HG03039 (cell line): ENCODE results near the gene WDR76.
"Not testable (repeated sequence)": the region's sequence is repeated elsewhere in the genome, so short reads cannot be mapped to it uniquely, and the experiment has no call there.

ENCODE experiments used
- ATAC-seq: cut with Tn5 transposase; IDR thresholded peaks from one replicate; pipeline ENCODE4 v1.9.1; 2021; ENCODE audit warnings: mild to moderate bottlenecking, moderate library complexity; ENCODE audit not compliant: unreplicated experiment

The WDR76 gene

GRCh38 chr15:43815064-43815463, 11.7 kb upstream of the WDR76 start:
- ATAC-seq: not testable (repeated sequence)

GRCh38 chr15:43821505-43821904, 5.3 kb upstream of the WDR76 start:
- no peak for ATAC-seq

- peak; percentile 58 for ATAC-seq
Observed at GRCh38 chr15:43824302-43825246, 2.2 kb upstream of the WDR76 start, which contains the start of gene MFAP1. MFAP1 (minus strand) TSS chr15:43824690; CDS start chr15:43824569, 121 bp downstream.

- ATAC-seq: not testable (repeated sequence)
Observed at GRCh38 chr15:43825305-43825704, 1.5 kb upstream of the WDR76 start.

GRCh38 chr15:43826029-43826507, 734 bp upstream of the WDR76 start:
- no peak for ATAC-seq

- no peak for ATAC-seq
Observed at GRCh38 chr15:43828061-43828657, 1.4 kb downstream of the WDR76 start.

- not testable (repeated sequence) for ATAC-seq
Observed at GRCh38 chr15:43829951-43830540, 3.2 kb downstream of the WDR76 start.

- not testable (repeated sequence) for ATAC-seq
Observed at GRCh38 chr15:43830691-43831275, 4.0 kb downstream of the WDR76 start.

- ATAC-seq: not testable (repeated sequence)
Observed at GRCh38 chr15:43831519-43832052, 4.8 kb downstream of the WDR76 start.

- ATAC-seq: not testable (repeated sequence)
Observed at GRCh38 chr15:43832485-43832884, 5.7 kb downstream of the WDR76 start.

GRCh38 chr15:43845421-43845820, 18.6 kb downstream of the WDR76 start:
- no peak for ATAC-seq

- no peak for ATAC-seq
Observed at GRCh38 chr15:43851251-43851650, 24.4 kb downstream of the WDR76 start.

GRCh38 chr15:43852607-43853006, 25.8 kb downstream of the WDR76 start:
- no peak for ATAC-seq

- ATAC-seq: no peak
Observed at GRCh38 chr15:43854801-43855200, 28.0 kb downstream of the WDR76 start.

- no peak for ATAC-seq
Observed at GRCh38 chr15:43859546-43859945, 32.7 kb downstream of the WDR76 start.

- not testable (repeated sequence) for ATAC-seq
Observed at GRCh38 chr15:43866636-43867035, 39.8 kb downstream of the WDR76 start.

GRCh38 chr15:43867096-43867495, 40.3 kb downstream of the WDR76 start:
- ATAC-seq: no peak

- ATAC-seq: no peak
Observed at GRCh38 chr15:43868406-43868805, 41.6 kb downstream of the WDR76 start.

GRCh38 chr15:43871835-43872234, 45.0 kb downstream of the WDR76 start:
- ATAC-seq: no peak

GRCh38 chr15:43872416-43873020, 45.7 kb downstream of the WDR76 start:
- ATAC-seq: no peak
